Activated B cell treated with CpG ODN at 0.5 μM for 24 hours (primary cell): ENCODE data around the gene DTD1. TPM values are rescaled to one million over a fixed set of nuclear protein-coding genes. Genes with fewer than 3 reads are reported as not detected.

Source experiments
- ATAC-seq: fragments of 200-7000 bp; cut with Tn5 transposase; one replicate; pipeline ENCODE4 v1.10.0; 2021; ENCODE audit warnings: low read depth, mild to moderate bottlenecking, moderate library complexity
- CTCF ChIA-PET: fragments of 350-600 bp; sonication (Branson Sonifier 250); formaldehyde crosslinking; loops from one replicate; lab custom pipeline; 2021; ENCODE audit warnings: antibody characterized with exemption; lab: Charles Lee
- POLR2A ChIA-PET: fragments of 350-600 bp; sonication (Branson Sonifier 250); formaldehyde crosslinking; loops from one replicate; lab custom pipeline; 2021; ENCODE audit warnings: antibody characterized with exemption; lab: Charles Lee
- DNase-seq: peaks from one replicate; pipeline ENCODE4 v3.0.0; 2022
- H3K27ac Mint-ChIP-seq: one replicate; pipeline ENCODE4 v1.8.0; 2020; ENCODE audit warnings: mixed read lengths
- H3K27me3 Mint-ChIP-seq: one replicate; pipeline ENCODE4 v1.8.0; 2021; ENCODE audit warnings: mixed read lengths
- H3K36me3 Mint-ChIP-seq: one replicate; pipeline ENCODE4 v1.8.0; 2021; ENCODE audit warnings: low read depth, mixed read lengths
- H3K4me1 Mint-ChIP-seq: one replicate; pipeline ENCODE4 v1.8.0; 2021; ENCODE audit warnings: mixed read lengths
- H3K4me3 Mint-ChIP-seq: one replicate; pipeline ENCODE4 v1.8.0; 2020; ENCODE audit warnings: mild to moderate bottlenecking, mixed read lengths
- H3K9me3 Mint-ChIP-seq: one replicate; pipeline ENCODE4 v1.8.0; 2020; ENCODE audit warnings: mixed read lengths
- CTCF ChIP-seq: fragments of 200-600 bp; IDR thresholded peaks from one replicate; pipeline ENCODE4 v1.8.0; 2022; ENCODE audit warnings: antibody characterized with exemption, mild to moderate bottlenecking
- intact Hi-C: fragments of 100-400 bp; cut with micrococcal nuclease; formaldehyde crosslinking; loops from one replicate; pipeline ENCODE4 v1.15.1; 2024
- total RNA-seq: library from RNA; stranded (reverse); gene quantifications from 2 replicates; pipeline ENCODE4 v1.2.3, GENCODE V29; 2022

DTD1 gene
- total RNA-seq, 1 donor from 2014 or later: 27.5 TPM

DNA sequence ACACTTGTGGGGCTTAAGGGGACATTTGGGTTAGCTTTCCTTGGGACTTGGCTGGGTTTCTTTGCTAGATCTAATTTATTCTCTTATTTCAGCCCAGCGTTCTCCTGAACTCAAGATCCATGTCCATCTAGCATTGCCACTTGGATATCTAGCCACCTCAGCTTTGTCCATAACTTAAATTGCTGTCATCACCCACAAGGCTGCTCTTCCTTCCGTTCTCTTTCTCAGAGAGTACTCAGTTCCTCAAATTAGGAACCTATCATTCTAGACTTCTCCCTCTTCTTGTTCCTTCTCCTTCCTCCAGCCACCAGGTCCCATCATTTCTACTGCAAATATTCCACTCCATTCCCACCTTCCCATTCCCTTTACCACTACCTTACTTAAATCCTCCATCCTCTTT lies 16.3 kb upstream of the DTD1 start:
- H3K27ac Mint-ChIP-seq: peak overlapping the region; percentile 3
- ChIA-PET CTCF (interaction anchor here (0.5 kb wide), 1 partner anchor 158 kb away, joined by 4 read pairs; no protein-coding TSS in a partner anchor), POLR2A (interaction anchor here (1.2 kb wide), 1 partner anchor 64 kb away, joined by 4 read pairs; the partner anchor contains the start of gene SEC23B)
- H3K27me3 Mint-ChIP-seq: no peaks in the 10 kb centered on the region
- peaks cover 40% of the 10 kb centered on the region for H3K36me3 Mint-ChIP-seq
- no peak for TF ChIP-seq CTCF
- H3K4me1 Mint-ChIP-seq: peaks cover 20% of the 10 kb centered on the region
- DNase-seq: no peak
- intact Hi-C loops: no loop called here
- peaks cover 2% of the 10 kb centered on the region for H3K9me3 Mint-ChIP-seq
- ATAC-seq: no peak
- H3K4me3 Mint-ChIP-seq: no peak overlapping the region

- Mint-ChIP-seq H3K4me3 (no peak overlapping the region), H3K27ac (no peak overlapping the region), H3K4me1 (no peaks in the 10 kb centered on the region), H3K36me3 (no peaks in the 10 kb centered on the region), H3K9me3 (no peaks in the 10 kb centered on the region), H3K27me3 (no peaks in the 10 kb centered on the region)
- DNase-seq (no peak), ATAC-seq (no peak)
- TF ChIP-seq CTCF: no peak
- ChIA-PET CTCF (no interaction called here), POLR2A (no interaction called here)
- intact Hi-C loops: no loop called here
Measured at GRCh38 chr20:18577942-18578341, 9.9 kb upstream of the DTD1 start.

DNA sequence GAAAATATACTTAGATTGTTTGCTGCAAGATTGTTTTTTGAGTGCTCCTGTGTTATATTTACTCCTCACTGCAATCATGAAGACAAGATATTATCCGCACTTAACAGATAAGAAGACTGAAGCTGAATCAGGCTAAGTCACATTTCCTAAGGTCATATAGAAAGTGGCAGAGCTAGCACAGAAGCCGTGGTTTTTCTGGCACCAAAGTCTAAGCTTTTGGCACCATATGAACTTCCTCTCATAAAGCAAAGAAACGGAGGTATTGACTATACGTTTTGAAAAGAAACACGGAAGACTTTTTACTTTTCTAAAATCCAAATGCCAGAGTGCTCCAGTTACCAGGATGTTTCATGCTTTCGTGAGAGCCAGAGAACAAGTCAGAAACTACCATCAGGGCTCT lies 9.3 kb upstream of the DTD1 start:
- Mint-ChIP-seq H3K9me3 (no peaks in the 10 kb centered on the region), H3K27ac (no peak overlapping the region), H3K4me1 (no peaks in the 10 kb centered on the region), H3K36me3 (no peaks in the 10 kb centered on the region), H3K27me3 (peaks cover 2% of the 10 kb centered on the region), H3K4me3 (no peak overlapping the region)
- CTCF ChIA-PET: no interaction called here
- POLR2A ChIA-PET: interaction anchor here (0.6 kb wide), 1 partner anchor 1449 kb away, joined by 3 read pairs; no protein-coding TSS in a partner anchor
- no peak for TF ChIP-seq CTCF
- no peak for DNase-seq
- ATAC-seq: no peak
- intact Hi-C loops: no loop called here

DNA sequence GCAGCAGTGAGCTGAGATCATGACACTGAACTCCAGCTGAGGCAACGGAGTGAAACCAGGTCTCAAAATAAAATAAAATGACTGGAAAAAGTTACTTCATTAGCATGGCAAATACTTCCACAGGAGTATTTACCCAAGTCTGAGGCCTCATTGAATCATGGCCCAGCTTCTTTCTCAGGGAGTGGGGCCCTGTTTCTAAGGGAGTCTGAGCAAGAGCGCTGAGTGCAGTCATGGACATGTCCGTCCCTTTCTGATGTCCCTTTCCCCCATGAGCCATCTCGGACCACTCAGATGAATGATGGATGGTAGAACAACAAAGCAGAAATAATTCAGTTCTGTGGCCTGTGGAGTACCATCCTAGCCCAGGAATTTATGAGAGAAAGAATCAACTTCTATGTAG lies 7.8 kb upstream of the DTD1 start:
- Mint-ChIP-seq H3K4me3 (no peak overlapping the region), H3K4me1 (no peaks in the 10 kb centered on the region), H3K27ac (no peak overlapping the region), H3K9me3 (no peaks in the 10 kb centered on the region), H3K27me3 (peaks cover 9% of the 10 kb centered on the region), H3K36me3 (no peaks in the 10 kb centered on the region)
- CTCF ChIA-PET: no interaction called here
- intact Hi-C loops: loop anchor here (10.0 kb wide), 1 partner anchor 1435 kb away; the partner anchor contains the start of gene NAA20
- DNase-seq: no peak
- TF ChIP-seq CTCF: no peak
- POLR2A ChIA-PET: no interaction called here
- no peak for ATAC-seq

DNA sequence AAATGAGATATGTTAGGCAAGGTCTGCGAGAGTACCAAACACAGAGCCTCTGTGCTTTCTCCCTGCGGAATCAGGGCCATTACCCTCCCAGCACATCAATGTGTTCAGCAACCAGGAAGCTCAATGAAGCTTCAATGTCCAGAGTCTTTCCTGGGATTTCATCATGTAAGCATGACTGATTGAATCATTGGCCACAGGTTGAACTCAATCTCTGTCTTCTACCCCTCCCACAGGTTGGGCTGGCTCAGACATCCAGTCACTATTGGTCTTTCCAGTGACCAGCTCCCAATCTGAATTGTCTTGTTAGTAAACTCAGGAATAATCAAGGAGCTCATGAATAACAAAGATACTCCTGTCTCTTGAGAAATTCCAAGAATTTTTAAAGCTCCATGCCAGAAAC lies 2.7 kb upstream of the DTD1 start:
- Mint-ChIP-seq H3K27me3 (peaks cover 9% of the 10 kb centered on the region), H3K9me3 (no peaks in the 10 kb centered on the region), H3K4me3 (no peak overlapping the region), H3K4me1 (peaks cover 24% of the 10 kb centered on the region), H3K36me3 (peaks cover 5% of the 10 kb centered on the region), H3K27ac (no peak overlapping the region)
- no peak for ATAC-seq
- ChIA-PET CTCF (no interaction called here), POLR2A (interaction anchor here (0.7 kb wide), 1 partner anchor 730 kb away, joined by 5 read pairs; no protein-coding TSS in a partner anchor)
- no peak for DNase-seq
- intact Hi-C loops: loop anchor here (5.0 to 10.0 kb wide), 4 partner anchors 142 to 1430 kb away; partner anchors contain the start of genes KAT14, NAA20, PET117 and RRBP1
- no peak for TF ChIP-seq CTCF
